GM23338 (cell line): ENCODE results near the gene THSD4. TPM values are rescaled to one million over a fixed set of nuclear protein-coding genes. Genes with fewer than 3 reads are reported as not detected.

Source experiments
- ATAC-seq: fragments of 200-7000 bp; cut with Tn5 transposase; 3 replicates; pipeline ENCODE4 v1.9.1; 2020
- DNase-seq: peaks from one replicate; pipeline ENCODE4 v3.0.0-alpha.2; 2015; ENCODE audit warnings: low spot score
- H2AFZ ChIP-seq: fragments of 200-600 bp; sonication (generic); 2 replicates; pipeline ENCODE4 v1.8.0; 2016; ENCODE audit warnings: antibody characterized with exemption, mild to moderate bottlenecking, moderate library complexity
- H3F3A ChIP-seq: fragments of 200-600 bp; sonication (generic); replicated peaks from 2 replicates; pipeline ENCODE4 v1.8.0; 2017; ENCODE audit warnings: antibody characterized with exemption, mixed run types, low read depth
- H3K27ac ChIP-seq: fragments of 200-600 bp; sonication (generic); 2 replicates; pipeline ENCODE4 v1.6.1; 2016; ENCODE audit warnings: low read depth
- H3K27me3 ChIP-seq: fragments of 200-600 bp; sonication (generic); 2 replicates; pipeline ENCODE4 v1.8.0; 2016; ENCODE audit warnings: mild to moderate bottlenecking, mixed run types, moderate library complexity; ENCODE audit not compliant: insufficient read depth
- H3K36me3 ChIP-seq: fragments of 200-600 bp; sonication (generic); 2 replicates; pipeline ENCODE4 v1.8.0; 2016; ENCODE audit warnings: mild to moderate bottlenecking; ENCODE audit not compliant: insufficient read depth
- H3K4me1 ChIP-seq: fragments of 200-600 bp; sonication (generic); 2 replicates; pipeline ENCODE4 v1.8.0; 2016; ENCODE audit warnings: mild to moderate bottlenecking, moderate library complexity; ENCODE audit not compliant: insufficient read depth
- H3K4me2 ChIP-seq: fragments of 200-600 bp; sonication (generic); 2 replicates; pipeline ENCODE4 v1.7.1; 2017; ENCODE audit warnings: mixed run types
- H3K4me3 ChIP-seq: fragments of 200-600 bp; sonication (generic); 2 replicates; pipeline ENCODE4 v1.6.1; 2016; ENCODE audit warnings: mixed run types
- H3K79me2 ChIP-seq: fragments of 200-600 bp; sonication (generic); replicated peaks from 2 replicates; pipeline ENCODE4 v1.8.0; 2017; ENCODE audit warnings: mild to moderate bottlenecking; ENCODE audit not compliant: insufficient read depth
- H3K9me2 ChIP-seq: fragments of 200-600 bp; sonication (generic); 2 replicates; pipeline ENCODE4 v1.8.0; 2017; ENCODE audit not compliant: insufficient read depth
- H4K20me1 ChIP-seq: fragments of 200-600 bp; sonication (generic); replicated peaks from 2 replicates; pipeline ENCODE4 v1.8.0; 2017; ENCODE audit warnings: mild to moderate bottlenecking; ENCODE audit not compliant: insufficient read depth
- H3K27ac Mint-ChIP-seq: 2 replicates; pipeline ENCODE4 v1.8.0; 2020; ENCODE audit warnings: inconsistent platforms, mild to moderate bottlenecking, moderate library complexity, mixed read lengths
- H3K27me3 Mint-ChIP-seq: 3 replicates; pipeline ENCODE4 v1.8.0; 2022; ENCODE audit warnings: low read depth, mild to moderate bottlenecking, moderate library complexity, mixed read lengths, inconsistent platforms; ENCODE audit not compliant: insufficient read depth, poor library complexity
- H3K36me3 Mint-ChIP-seq: 3 replicates; pipeline ENCODE4 v1.8.0; 2021; ENCODE audit warnings: low read depth, mild to moderate bottlenecking, inconsistent platforms, moderate library complexity, mixed read lengths
- H3K4me1 Mint-ChIP-seq: 3 replicates; pipeline ENCODE4 v1.8.0; 2020; ENCODE audit warnings: mild to moderate bottlenecking, inconsistent platforms, mixed read lengths
- H3K4me3 Mint-ChIP-seq: 3 replicates; pipeline ENCODE4 v1.8.0; 2021; ENCODE audit warnings: moderate library complexity, mild to moderate bottlenecking, inconsistent platforms, mixed read lengths
- H3K9me3 Mint-ChIP-seq: 3 replicates; pipeline ENCODE4 v1.8.0; 2020; ENCODE audit warnings: moderate library complexity, mild to moderate bottlenecking, inconsistent platforms, mixed read lengths
- CTCF ChIP-seq, 2 experiments: fragments of 200-600 bp in 1 of 2; sonication (generic) in 1 of 2; conservative IDR thresholded peaks; 2 replicates each; pipeline versions ENCODE4 v1.5.1 to v1.6.1; 2016 to 2017; ENCODE audit warnings: antibody characterized with exemption in 2 of 2, low read depth in 2 of 2, mild to moderate bottlenecking in 2 of 2, moderate library complexity in 1 of 2
- ETS1 ChIP-seq: IDR thresholded peaks from 2 replicates; pipeline ENCODE4 v1.6.1; 2016; ENCODE audit warnings: antibody characterized with exemption
- EZH2 ChIP-seq: fragments of 200-600 bp; sonication (generic); IDR thresholded peaks from one replicate; pipeline ENCODE4 v1.8.0; 2017; ENCODE audit warnings: antibody characterized with exemption, mild to moderate bottlenecking, low read depth; ENCODE audit not compliant: unreplicated experiment
- EZH2phosphoT487 ChIP-seq: fragments of 200-600 bp; sonication (generic); IDR thresholded peaks from one replicate; pipeline ENCODE4 v1.8.1; 2018; ENCODE audit warnings: antibody characterized with exemption; ENCODE audit not compliant: unreplicated experiment
- JUNB ChIP-seq: IDR thresholded peaks from one replicate; pipeline ENCODE4 v1.6.1; 2016; ENCODE audit warnings: antibody characterized with exemption; ENCODE audit not compliant: unreplicated experiment
- REST ChIP-seq: IDR thresholded peaks from one replicate; pipeline ENCODE4 v1.6.1; 2018; ENCODE audit warnings: antibody characterized with exemption; ENCODE audit not compliant: unreplicated experiment
- STAT1 ChIP-seq: IDR thresholded peaks from one replicate; pipeline ENCODE4 v1.6.1; 2016; ENCODE audit warnings: antibody characterized with exemption; ENCODE audit not compliant: unreplicated experiment
- ZNF114 ChIP-seq: fragments of 250-450 bp; sonication (Bioruptor Pico); IDR thresholded peaks from 2 replicates; pipeline ENCODE4 v1.5.0; 2020; ENCODE audit warnings: mild to moderate bottlenecking, moderate library complexity
- ZNF331 ChIP-seq: fragments of 250-450 bp; sonication (Bioruptor Pico); IDR thresholded peaks from 2 replicates; pipeline ENCODE4 v1.5.0; 2020; ENCODE audit warnings: low read depth, mild to moderate bottlenecking, moderate library complexity
- polyA plus RNA-seq: library from polyadenylated mRNA; unstranded; fragments of >200 nt; fragmentation: Nextera tagmentation; extraction: Ambion mirVana; gene quantifications from 2 replicates; pipeline ENCODE4 v1.2.1, GENCODE V29; 2016
- total RNA-seq: library from RNA; depleted of rRNA; stranded (reverse); fragments of >200 nt; shearing (Covaris generic); gene quantifications from 2 replicates; pipeline ENCODE4 v1.2.3, GENCODE V29; 2014

THSD4 gene
- total and polyA plus RNA-seq, 2 experiments from 2014 or later: 2.0 to 7.4 TPM

- TF ChIP-seq CTCF (conservative IDR thresholded peaks at IDR 0.05; ENCODE audit: low read depth in 2 of 2): no peak
- no peak for TF ChIP-seq REST
- TF ChIP-seq EZH2phosphoT487: no peak
- TF ChIP-seq EZH2: no peak
- no peak for TF ChIP-seq STAT1
These were observed 26.6 kb upstream of the THSD4 start (continued) for GRCh38 chr15:71088683-71089082.

GRCh38 chr15:71089801-71090200 is 25.5 kb upstream of the THSD4 start:
- peaks cover 29% of the 10 kb centered on the region for H3K27me3 Mint-ChIP-seq
- DNase-seq: no peak
- peaks cover 19% of the 10 kb centered on the region; the same call in 2 of the 3 replicates for H3K36me3 Mint-ChIP-seq

More at GRCh38 chr15:71089801-71090200, 25.5 kb upstream of the THSD4 start:
- H3K4me3 ChIP-seq: no peak overlapping the region
- no peak overlapping the region for H3K4me2 ChIP-seq
- H3K27me3 ChIP-seq: peaks cover 33% of the 10 kb centered on the region
- H3K4me1 ChIP-seq: peaks cover 13% of the 10 kb centered on the region
- ATAC-seq: no peak
- no peaks in the 10 kb centered on the region; the same call in 1 of the 2 replicates for H3K36me3 ChIP-seq
- no peaks in the 10 kb centered on the region for H3K79me2 ChIP-seq
- H2AFZ ChIP-seq: no peak overlapping the region
- no peak overlapping the region for H3K27ac Mint-ChIP-seq
- H3K9me2 ChIP-seq: no peaks in the 10 kb centered on the region
- H3K27ac ChIP-seq: no peak overlapping the region
- peaks cover 19% of the 10 kb centered on the region for H3K4me1 Mint-ChIP-seq
- no peak overlapping the region for H3K4me3 Mint-ChIP-seq
- no peak for TF ChIP-seq REST
- no peak for TF ChIP-seq ETS1
- TF ChIP-seq ZNF114 (CRISPR knock-in tag): no peak
- no peak for TF ChIP-seq ZNF331 (CRISPR knock-in tag)
- TF ChIP-seq STAT1: no peak
- TF ChIP-seq CTCF (conservative IDR thresholded peaks at IDR 0.05; ENCODE audit: low read depth in 2 of 2): no peak
- TF ChIP-seq JUNB: no peak
- H4K20me1 ChIP-seq: no peaks in the 10 kb centered on the region
- no peaks in the 10 kb centered on the region for H3F3A ChIP-seq
- H3K9me3 Mint-ChIP-seq: peaks cover 32% of the 10 kb centered on the region
